Measurements from ENCODE around the gene SULT6B1.
"Not testable (repeated sequence)": the region's sequence is repeated elsewhere in the genome, so short reads cannot be mapped to it uniquely, and the experiment has no call there.

SULT6B1 gene, protein sequence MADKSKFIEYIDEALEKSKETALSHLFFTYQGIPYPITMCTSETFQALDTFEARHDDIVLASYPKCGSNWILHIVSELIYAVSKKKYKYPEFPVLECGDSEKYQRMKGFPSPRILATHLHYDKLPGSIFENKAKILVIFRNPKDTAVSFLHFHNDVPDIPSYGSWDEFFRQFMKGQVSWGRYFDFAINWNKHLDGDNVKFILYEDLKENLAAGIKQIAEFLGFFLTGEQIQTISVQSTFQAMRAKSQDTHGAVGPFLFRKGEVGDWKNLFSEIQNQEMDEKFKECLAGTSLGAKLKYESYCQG

DNA sequence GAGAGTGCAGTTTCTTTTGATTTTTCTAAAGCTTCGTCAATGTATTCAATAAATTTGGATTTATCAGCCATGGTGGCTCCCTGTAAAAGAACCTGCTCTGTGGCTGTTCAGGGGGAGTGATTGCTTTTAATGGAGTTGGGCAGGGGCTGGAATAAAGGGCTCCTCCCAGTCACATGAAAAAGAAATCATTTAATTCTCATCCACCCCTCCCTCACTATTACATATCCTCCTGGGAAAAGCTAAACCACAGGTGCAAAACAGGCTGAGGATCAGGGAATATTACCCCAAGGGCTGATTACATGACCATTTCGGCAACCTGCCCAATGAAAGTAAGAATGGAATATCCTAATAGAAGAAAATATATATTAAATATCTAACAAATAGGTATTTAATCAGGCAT, at the start of gene SULT6B1:
SULT6B1 (minus strand) TSS at position 101 of the 400 bp plus-strand sequence; CDS start at position 71, 30 bp downstream.
- DNase-seq, result no peak

DNA sequence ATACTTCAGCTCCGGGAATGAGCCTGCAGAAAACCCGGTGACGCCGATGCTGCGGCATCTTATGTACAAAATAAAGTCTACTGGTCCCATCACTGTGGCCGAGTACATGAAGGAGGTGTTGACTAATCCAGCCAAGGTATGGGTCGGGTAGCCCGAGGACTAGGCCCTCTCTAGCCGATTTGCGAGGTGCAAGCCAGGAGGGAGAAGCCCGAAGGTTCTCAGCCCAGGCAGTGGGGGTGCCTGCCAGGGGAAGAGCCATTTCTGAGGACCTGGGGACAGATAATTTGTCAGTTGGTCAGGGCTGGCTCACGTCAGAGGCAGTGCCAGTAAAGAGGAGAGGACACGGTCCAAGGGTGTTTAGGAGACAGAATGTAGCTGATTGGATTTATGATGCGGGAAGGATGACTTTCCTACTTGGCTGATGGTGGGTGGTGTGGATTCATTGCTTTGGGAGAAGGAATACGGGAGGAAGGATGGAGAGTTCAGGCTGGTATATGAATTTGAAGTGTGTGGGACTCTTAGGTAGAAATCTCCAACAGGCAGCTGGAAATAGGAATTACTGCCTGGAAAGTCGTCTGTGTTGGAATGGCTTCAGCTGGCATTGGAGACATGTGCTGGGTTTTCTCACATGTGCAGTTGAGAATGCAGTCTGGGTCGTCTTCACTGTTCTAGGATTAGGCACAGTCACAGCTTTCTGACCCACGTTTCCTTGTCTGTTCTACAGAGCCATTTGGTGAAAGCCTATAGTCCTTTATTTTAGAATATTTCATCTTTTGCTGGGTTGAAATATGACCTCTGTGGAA, 43.9 kb upstream of the SULT6B1 start:
- no peak for DNase-seq

DNA sequence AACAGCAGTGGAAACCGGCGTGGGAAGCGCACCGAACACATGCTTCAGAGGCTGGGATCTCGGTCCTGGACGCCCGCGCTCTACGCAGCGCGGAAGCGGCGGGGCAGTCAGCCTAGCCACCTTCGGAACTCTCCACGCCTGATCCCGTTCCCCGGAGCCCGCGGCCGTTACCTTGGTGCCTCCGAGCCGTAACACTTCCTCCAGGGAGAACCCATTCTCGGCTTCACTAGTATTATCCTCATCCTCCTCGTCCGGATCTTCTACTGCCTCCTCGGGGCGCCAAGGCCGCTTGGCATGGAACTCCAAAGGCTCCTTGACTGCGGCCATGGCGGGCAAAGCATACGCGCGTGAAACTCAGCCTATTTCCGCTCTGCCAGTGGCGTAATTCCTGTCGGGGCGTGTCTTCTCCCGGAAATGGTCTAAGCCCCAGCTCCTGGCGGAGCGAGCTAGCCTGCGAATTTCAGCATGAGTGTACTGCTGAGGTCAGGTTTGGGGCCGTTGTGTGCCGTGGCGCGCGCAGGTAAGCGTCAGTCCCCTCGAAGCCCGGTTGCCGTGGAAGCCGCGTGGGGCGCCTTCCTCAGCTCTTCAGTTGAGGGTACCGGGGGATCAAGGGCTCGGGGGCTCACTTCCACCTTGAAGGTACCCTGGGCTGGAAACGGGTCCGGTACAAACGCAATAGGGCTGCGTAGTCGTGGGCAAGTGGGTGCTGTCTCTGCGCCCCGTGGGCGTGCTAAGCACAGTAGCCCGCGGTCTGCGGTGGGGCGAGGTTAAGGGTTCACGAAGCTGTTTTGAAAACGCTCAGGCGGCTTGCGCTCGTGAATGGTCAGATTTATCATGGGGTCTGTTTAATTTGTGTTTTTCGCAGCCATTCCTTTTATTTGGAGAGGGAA, 43.0 kb upstream of the SULT6B1 start, which contains the start of the genes CEBPZ and NDUFAF7:
CEBPZ (minus strand) TSS at position 356 of the 890 bp plus-strand sequence; CDS start at position 327, 29 bp downstream.
NDUFAF7 (plus strand) TSS at position 418 of the 890 bp plus-strand sequence; CDS start at position 466, 48 bp downstream.
- DNase-seq, result peak; percentile 81

DNA sequence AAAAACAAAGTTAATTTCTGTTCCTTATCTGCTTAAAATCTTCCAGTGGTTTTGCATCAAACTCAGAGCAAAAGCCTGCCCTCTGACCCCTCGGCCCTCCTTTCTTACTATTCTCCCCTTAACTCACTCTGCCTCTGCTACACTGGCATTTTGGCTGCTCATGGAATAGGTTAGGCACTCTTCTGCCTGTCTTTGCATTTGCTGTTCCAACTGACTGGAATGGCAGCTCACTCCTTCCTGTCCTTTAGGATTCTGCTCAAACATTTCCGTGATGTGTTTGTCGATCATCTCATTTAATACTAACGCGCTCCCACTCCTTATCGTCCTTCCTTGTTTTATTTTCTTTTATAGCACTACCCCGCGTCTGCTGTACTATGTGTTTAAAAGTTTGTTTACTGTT, 42.1 kb upstream of the SULT6B1 start:
- no peak for DNase-seq

DNA sequence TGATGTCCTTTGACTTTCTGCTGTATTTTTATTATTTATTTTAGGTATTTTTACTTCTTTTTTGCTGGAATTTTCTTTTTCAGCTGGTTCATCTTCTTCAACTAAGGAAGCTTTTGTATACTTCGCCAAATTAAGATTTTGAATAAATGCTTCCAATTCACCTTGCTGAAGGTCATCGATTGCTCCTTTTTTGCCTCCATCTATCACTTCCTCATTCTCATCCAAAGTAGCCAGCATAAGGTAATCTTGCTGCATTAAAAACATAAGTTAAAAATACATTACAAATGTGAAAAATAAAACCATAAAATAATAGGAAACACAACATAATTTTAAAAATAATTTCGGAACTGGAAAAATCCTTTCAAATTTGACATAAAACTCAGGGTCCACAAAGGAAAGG, 40.3 kb upstream of the SULT6B1 start:
- no peak for DNase-seq

DNA sequence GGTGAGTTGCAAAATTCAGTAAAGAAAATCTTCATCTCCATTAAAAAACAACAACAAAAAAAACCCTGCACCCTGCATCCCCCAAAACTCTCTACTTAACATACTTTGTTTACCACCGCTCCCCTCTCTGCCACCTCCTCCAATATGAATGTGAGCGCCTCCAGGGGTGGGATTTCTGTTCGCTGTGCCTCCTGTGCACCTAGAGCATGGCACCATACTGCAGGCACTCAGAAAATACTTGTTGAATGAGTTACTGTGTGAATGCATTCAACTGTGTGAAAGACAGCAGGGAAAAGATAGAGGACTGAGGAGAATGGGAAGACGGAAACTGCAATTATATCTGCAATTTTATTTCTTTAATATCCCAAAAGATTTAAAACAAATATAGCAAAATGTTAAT, 38.4 kb upstream of the SULT6B1 start:
- no peak for DNase-seq

DNA sequence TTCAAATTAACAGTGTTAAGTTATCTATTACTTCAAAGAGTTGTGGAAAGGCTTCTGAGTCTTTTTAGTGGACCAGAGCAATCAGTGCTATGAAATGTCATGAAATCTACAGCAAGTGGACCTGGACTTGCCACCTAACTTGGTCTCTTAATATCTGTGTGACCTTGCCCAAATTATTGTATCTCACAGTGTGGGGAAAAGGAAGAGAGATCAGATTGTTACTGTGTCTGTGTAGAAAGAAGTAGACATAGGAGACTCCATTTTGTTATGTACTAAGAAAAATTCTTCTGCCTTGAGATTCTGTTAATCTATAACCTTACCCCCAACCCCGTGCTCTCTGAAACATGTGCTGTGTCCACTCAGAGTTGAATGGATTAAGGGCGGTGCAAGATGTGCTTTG, 36.7 kb upstream of the SULT6B1 start:
- not testable (repeated sequence) for DNase-seq

DNA sequence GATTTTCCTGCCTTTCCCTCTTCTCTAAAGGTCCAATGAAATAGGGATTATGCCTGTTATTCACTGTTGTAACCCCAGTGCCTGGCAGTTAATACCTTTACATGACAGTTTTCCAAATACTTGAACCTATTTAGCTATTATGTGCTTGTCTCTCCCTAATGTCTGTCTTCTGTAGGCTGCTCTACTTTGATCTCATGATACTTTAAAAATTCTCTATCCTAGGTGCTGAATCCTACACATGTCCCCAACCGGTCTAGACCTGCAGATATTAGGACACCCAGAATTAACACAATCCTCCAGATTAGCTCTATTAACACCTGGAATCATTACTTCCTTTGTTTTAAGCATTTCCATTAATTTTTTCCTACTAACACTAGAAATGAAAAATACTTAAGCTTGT, 35.6 kb upstream of the SULT6B1 start:
- no peak for DNase-seq

DNA sequence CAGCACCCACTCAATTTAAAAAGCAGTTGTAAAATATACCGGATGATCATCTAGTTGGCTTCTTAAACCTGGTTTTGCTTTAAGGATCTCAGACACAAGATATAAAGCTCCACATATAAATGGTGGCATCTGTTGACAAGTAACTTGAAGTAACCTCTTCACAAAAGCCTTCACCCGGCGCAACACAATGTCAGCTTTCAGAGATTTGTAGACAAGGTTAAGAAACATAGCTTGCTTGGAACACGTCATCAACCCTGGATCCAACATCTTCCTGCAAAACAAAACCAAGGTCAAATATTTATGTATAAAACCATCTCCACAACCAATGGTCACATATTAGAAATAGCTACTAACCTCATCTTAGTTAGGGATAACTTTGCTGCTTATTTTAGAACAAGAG, 34.7 kb upstream of the SULT6B1 start:
- DNase-seq, result no peak

DNA sequence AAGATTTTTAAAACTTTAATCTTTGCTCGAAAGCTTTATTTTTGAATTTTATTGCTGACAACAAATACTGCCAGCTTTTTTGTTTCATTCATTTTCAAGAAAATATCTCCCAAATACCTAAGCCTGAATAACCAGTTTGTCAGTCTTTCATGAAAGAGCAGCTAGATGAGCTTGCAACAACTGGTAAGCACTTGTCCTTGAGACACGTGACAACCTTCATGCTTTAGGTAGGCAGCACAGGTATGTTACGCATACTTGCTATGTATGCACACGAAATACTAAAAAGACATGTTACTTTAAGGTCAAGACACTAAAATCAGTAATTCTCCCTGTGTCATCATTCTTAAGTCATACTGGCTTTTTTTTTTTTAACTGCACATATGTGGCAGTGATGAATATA, 30.6 kb upstream of the SULT6B1 start:
- DNase-seq, result no peak

DNA sequence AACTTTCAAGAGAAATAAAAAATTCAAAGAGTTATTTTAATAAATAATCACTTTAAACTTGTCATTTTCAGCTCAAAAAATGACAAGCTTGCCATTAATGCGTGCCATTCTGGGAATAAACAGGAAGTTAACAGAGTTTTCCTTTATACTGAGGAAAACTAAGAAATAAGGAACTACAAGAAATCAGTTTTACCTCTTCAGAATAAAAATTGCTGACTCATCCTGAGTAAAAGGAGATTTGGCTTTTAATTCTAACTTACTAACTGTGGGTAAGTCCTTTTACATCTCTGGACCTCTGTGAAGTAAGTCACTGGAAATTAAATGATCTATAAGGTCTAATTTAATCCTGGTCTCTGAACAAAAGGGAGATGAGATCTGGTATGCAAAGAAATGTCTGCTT, 26.8 kb upstream of the SULT6B1 start:
- no peak for DNase-seq

DNA sequence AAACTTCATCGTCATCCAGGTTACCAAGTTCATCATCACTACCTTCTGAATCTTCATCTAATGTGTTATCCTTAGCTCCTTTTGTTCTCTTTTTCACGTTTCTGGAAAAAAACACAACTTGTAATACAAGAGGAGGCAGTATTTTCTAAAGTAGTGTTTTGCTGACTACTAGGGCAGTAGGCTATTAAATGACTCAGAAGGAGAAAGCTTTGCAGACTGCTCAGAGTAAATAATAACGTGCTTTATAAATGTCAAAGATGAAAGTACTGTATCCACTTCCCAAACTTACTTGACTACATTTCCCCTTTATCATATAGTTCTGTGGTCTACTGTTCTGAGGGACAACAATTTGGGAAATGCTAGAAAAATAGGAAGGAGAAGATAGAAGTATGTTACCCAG, 23.5 kb upstream of the SULT6B1 start:
- no peak for DNase-seq

DNA sequence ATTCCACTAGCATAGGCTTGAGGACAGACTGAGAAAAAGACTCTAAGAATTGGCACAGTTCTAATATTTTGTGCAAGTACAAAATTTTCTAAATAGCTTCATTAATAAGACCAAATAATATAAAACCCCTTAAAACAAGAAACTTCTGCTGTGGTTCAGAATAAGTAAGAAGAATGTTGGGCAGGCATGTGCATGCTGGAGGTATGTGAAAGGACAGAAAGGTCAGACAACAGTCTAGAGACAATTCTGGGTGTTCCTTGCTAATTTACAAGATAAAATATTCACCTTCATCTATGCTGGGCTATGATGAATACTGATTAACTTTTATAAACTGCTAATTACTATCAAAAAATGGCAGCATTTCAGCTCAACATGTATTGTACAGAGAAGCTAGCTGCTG, 22.7 kb upstream of the SULT6B1 start:
- no peak for DNase-seq

DNA sequence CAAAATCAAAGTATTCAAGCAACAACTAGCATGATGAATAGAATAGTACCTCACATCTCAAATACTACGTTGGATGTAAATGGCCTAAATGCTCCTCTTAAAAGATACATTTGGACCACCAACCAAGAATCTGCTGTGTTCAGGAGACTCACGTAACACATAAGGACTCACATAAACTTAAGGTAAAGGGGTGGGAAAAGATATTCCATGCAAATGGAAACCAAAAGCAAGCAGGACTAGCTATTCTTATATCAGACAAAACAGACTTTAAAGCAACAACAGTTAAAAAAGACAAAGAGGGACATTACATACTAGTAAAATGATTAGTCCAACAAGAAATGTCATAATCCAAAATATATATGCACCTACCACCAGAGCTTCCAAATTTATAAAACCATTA, 18.3 kb upstream of the SULT6B1 start:
- not testable (repeated sequence) for DNase-seq

DNA sequence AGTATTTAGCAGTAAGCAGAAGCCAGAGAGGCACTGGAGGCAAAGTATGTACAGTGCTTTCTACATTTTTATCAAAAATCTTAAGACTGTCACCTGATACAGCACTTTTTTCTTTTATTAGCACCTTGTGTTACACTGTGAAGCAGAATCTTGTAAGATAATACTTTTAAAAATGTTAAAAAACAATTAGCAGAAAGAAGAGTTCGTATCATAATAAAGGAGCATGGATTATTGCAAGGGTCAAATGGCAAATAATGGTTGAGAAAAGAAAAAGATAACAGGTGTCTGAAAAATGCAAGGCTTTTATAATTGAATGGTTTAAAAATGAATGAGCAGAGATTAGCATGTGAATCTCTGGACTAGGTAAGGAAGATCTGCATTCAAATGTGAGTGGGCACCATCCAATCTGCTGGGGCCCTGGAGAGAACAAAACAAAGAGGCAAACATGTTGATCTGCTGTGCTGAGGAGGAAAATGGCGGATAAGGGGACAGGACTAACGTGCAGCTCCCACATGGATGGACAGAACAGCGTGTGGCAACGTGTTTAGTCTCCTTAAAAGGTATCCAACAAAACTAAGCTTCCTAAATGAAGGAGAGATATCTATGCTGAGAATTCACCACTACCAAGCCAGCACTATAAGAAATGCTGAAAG, 17.3 kb upstream of the SULT6B1 start:
- no peak for DNase-seq

DNA sequence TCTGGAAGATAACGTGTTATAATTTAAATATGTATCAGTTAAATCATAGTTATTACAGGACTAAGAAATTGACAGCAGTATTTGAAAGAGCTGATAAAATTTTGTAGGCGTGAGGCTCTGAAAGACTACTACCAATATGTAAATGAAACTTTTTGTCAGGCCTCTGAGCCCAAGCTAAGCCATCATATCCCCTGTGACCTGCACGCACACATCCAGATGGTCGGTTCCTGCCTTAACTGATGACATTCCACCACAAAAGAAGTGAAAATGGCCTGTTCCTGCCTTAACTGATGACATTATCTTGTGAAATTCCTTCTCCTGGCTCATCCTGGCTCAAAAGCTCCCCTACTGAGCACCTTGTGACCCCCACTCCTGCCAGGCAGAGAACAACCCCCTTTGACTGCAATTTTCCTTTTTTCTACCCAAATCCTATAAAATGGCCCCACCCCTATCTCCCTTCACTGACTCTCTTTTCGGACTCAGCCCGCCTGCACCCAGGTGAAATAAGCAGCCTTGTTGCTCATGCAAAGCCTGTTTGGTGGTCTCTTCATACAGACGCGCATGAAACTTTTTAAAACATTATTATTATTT, 16.7 kb upstream of the SULT6B1 start:
- not testable (repeated sequence) for DNase-seq

DNA sequence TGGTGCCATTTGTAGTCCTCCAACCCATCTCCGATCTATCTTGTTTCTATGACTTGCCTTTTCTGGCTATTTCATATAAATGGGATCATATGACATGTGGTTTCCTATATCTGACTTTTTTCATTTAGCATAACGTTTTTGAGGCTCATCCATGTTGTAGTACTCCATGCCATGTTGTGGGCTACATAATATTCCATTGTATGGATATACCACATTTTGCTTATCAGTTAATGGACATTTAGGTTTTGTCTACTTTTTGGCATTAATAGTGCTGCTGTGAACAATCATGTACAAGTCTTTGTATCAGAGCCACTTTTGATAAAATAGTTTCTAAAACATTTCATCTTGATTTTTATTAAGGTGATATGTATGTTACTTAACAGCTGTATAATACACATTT, 15.2 kb upstream of the SULT6B1 start:
- DNase-seq, result no peak

DNA sequence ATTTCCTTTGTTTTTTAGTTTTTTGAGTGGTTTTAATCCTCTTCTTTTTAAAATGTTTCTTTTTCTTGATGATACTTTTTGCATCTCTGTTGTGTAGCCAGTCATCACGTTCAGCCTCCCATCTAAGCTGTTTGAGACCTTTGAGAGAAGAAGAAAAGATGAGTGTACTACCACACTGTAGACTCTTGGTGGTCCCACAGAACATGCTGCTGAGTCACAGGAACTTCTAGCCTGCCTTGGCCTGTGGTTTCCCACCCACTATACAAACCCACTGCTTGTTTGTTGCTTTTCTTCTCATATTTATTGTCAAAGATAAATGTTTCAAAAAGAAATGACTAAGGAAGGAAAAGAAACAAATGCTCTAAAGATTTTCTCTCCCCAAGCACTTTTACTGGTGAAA, 13.3 kb upstream of the SULT6B1 start:
- DNase-seq, result peak; percentile 21

DNA sequence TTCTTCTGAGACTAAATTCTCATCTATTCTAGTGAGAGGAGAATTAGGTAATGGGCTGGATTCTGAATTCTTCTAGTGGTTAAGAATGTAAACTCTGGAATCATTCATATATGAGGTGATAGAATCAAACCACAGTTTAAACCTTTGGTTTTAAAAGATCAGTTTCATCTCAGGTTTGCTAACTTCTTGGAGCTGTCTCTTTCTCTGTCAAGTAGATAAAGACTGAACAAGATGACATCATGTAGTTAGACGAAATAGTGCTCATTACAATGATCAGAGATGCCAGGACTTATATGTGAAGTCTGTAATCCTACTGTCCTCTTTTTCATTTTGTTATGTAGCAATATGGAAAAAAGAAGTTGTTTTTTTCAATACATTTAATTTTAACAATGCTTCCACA, 12.7 kb upstream of the SULT6B1 start:
- no peak for DNase-seq

DNA sequence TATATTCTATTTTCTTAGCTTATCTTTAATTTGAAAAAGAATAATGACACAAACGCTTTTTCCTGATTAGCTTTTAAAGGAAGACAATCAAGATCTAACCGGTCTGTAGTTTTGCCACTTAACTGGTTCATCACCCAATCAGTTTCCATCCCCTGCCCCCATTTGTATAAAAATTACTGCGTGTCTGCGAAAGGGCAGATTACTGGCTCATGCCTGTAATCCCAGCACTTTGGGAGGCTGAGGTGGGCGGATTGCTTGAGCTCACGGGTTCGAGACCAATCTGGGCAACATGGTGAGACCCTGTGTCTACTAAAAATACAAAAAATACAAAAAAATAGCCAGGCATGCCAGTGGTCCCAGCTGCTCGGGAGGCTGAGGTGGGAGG, 10.2 kb upstream of the SULT6B1 start:
- no peak for DNase-seq

DNA sequence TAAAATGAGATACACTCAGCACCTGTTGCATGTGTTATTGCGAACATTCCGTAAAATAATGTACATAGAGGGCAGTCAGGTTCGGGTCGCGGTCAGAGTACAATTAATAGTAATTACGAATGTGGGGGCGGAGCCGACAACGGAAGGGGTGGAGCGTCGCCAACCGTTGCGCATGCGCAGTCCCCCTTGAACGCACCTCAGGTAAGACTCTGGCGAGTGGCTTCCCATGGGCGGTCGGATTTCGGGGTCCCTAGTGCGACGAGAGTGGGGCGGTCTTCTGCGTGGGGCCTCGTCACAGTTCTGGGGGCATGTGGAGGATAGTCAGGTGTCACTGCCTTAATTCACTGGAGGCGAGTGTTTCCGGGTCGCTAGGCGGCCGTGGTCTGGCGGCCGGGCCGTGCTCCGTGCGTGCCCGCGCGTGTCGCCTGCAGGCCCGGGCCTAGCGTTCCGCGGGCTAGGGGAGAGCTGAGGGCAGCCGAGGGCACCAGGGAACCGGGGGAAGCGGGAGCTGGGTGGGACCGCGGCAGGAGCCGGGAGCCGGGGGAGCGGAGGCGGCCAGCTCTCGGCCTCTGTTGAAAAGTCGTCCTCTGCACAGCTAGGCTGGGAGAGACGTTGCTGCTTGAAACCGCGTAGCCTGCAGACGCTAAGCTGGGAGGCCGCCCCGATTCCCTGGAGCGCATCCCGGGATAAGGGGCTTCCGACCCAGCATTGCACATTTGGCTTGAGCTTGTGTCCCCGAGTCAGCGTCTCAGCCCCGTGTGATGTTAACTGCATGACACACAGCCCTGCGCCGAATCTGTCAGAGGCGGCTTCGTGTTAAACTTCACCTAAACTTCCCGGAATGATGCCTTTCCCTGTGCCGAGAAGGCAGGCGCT, 8.1 kb upstream of the SULT6B1 start, which contains the start of gene CEBPZOS:
CEBPZOS (plus strand) TSS at position 177 of the 876 bp plus-strand sequence. CDS start 3,209 bp downstream, outside the sequence.
- peak; percentile 89 for DNase-seq
